Esophagus squamous epithelium (tissue), 4 donors: ENCODE measurements around the gene SFRP2.

ENCODE experiments used
- CTCF ChIP-seq, 6 experiments: fragments of 450-650 bp in 4 of 6; fragments of 200-600 bp in 2 of 6; sonication (generic) in 2 of 6; IDR thresholded peaks; one replicate each; pipeline ENCODE4 v1.5.1; 2016 to 2019; ENCODE audit warnings: antibody characterized with exemption in 6 of 6, mild to moderate bottlenecking in 4 of 6, moderate library complexity in 4 of 6
- POLR2A ChIP-seq, 4 donors: fragments of 450-650 bp; IDR thresholded peaks; one replicate each; pipeline ENCODE4 v1.6.1; 2017; ENCODE audit warnings: antibody characterized with exemption in 4 of 4, mild to moderate bottlenecking in 4 of 4, moderate library complexity in 3 of 4

GRCh38 chr4:153823483-153823882 lies 34.6 kb upstream of the SFRP2 start:
- TF ChIP-seq CTCF (IDR thresholded peaks at IDR 0.05), result no peak
- TF ChIP-seq POLR2A (IDR thresholded peaks at IDR 0.05), result no peak
